Measurements from ENCODE around the gene PPP3R1. TPM values are rescaled to one million over a fixed set of nuclear protein-coding genes. Genes with fewer than 3 reads are reported as not detected.

The PPP3R1 gene
- total and polyA plus RNA-seq, 2 of the 4 experiments (the other 2 are of a cell fraction): 9.1 to 17.3 TPM

DNA sequence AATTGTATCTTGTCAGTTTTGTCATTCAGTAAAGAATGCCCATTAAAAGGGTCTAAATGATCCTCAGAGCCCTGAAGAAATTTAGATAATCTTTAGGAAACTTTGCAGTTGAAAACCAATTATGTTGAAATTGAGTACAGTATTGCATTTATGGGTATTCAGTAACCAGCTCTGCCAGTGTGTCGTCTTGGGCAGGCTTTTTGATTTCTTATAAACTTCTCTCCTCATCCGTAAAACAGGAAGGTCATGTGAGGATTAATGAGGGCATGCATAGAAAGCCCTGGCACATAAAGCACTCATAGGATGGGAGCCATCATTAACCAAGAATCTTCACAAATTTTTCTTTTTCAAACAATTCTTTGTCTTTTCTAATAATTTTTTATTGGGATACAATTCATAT, 79.8 kb downstream of the PPP3R1 start:
- Histone ChIP-seq H4K20me1 (ENCODE audit: insufficient read depth, low read length) (no peaks in the 10 kb centered on the region), H3K18ac (ENCODE audit: low read depth, low read length) (no peak overlapping the region), H2BK5ac (ENCODE audit: low read depth, low read length, poor library complexity, severe bottlenecking) (no peak overlapping the region), H3K23ac (ENCODE audit: low read depth, low read length) (no peak overlapping the region), H2AFZ (replicated peaks; ENCODE audit: low read length, poor library complexity) (no peak overlapping the region), H3K4me2 (ENCODE audit: low read depth, low read length) (no peak overlapping the region), H3K4ac (ENCODE audit: low read depth, low read length) (no peak overlapping the region), H4K8ac (ENCODE audit: low read depth in 2 of 2, low read length in 2 of 2) (no peak overlapping the region), H4K91ac (ENCODE audit: insufficient read depth, low read depth, low read length) (no peak overlapping the region), H3K9ac (ENCODE audit: low read depth, low read length) (no peak overlapping the region), H3K4me3 (ENCODE audit: insufficient read depth, low read depth, low read length) (no peak overlapping the region), H3K9me1 (ENCODE audit: insufficient read depth, low read length) (no peaks in the 10 kb centered on the region), H3K79me1 (ENCODE audit: low read depth in 1 of 2, low read length in 2 of 2) (peaks cover 12 to 21% of the 10 kb centered on the region in 2 experiments), H2BK20ac (ENCODE audit: low read depth, low read length) (no peak overlapping the region), H2BK120ac (ENCODE audit: low read depth, low read length) (no peak overlapping the region), H3K9me3 (ENCODE audit: control insufficient read depth, insufficient read depth, low read length) (no peaks in the 10 kb centered on the region), H2AK9ac (replicated peaks; ENCODE audit: low read depth, low read length, poor library complexity) (no peak overlapping the region), H2BK15ac (ENCODE audit: low read depth, low read length) (no peak overlapping the region), H4K5ac (ENCODE audit: low read depth, low read length) (no peak overlapping the region), H3K14ac (replicated peaks; ENCODE audit: low read depth, low read length) (no peak overlapping the region), H2AK5ac (ENCODE audit: low read depth, low read length) (no peak overlapping the region), H3K36me3 (ENCODE audit: control insufficient read depth, insufficient read depth, low read length) (peaks cover 13% of the 10 kb centered on the region), H3K27me3 (ENCODE audit: control insufficient read depth, insufficient read depth, low read length) (no peaks in the 10 kb centered on the region), H3K4me1 (ENCODE audit: control insufficient read depth, insufficient read depth, low read length) (no peaks in the 10 kb centered on the region), H3K56ac (ENCODE audit: extremely low read depth, insufficient read depth, low read length) (no peak overlapping the region), H3K27ac (ENCODE audit: insufficient read depth, low read length) (no peak overlapping the region)
- TF ChIP-seq CEBPB (IDR thresholded peaks at IDR 0.05; ENCODE audit: low read depth, low read length): no peak
- TF ChIP-seq, protein P1, sequence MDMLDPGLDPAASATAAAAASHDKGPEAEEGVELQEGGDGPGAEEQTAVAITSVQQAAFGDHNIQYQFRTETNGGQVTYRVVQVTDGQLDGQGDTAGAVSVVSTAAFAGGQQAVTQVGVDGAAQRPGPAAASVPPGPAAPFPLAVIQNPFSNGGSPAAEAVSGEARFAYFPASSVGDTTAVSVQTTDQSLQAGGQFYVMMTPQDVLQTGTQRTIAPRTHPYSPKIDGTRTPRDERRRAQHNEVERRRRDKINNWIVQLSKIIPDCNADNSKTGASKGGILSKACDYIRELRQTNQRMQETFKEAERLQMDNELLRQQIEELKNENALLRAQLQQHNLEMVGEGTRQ (IDR thresholded peaks at IDR 0.05; ENCODE audit: low read depth, low read length): no peak
- no peak for TF ChIP-seq ELK1 (IDR thresholded peaks at IDR 0.05; ENCODE audit: borderline replicate concordance, low read depth, low read length)
- no peak for TF ChIP-seq MXI1 (IDR thresholded peaks at IDR 0.05; ENCODE audit: borderline replicate concordance, low read depth, low read length)
- TF ChIP-seq POLR2A (IDR thresholded peaks at IDR 0.05; ENCODE audit: low read depth, low read length): no peak
- no peak for TF ChIP-seq MAFK (IDR thresholded peaks at IDR 0.05; ENCODE audit: low read depth, low read length)
- no peak for TF ChIP-seq RAD21 (IDR thresholded peaks at IDR 0.05; ENCODE audit: low read length)
- TF ChIP-seq NFE2L2 (IDR thresholded peaks at IDR 0.05; ENCODE audit: low read depth, low read length): no peak
- TF ChIP-seq CHD1 (IDR thresholded peaks at IDR 0.05; ENCODE audit: low read depth, low read length): no peak
- no peak for TF ChIP-seq MAZ (IDR thresholded peaks at IDR 0.05; ENCODE audit: borderline replicate concordance, low read depth, low read length)
- no peak for TF ChIP-seq FOS (IDR thresholded peaks at IDR 0.05; ENCODE audit: low read depth, low read length)
- TF ChIP-seq BHLHE40 (IDR thresholded peaks at IDR 0.05; ENCODE audit: low read depth, low read length): no peak
- ATAC-seq (ENCODE audit: low read depth) (no peak), DNase-seq (no peak)
- BruUV-seq (replicated peaks): no TSS peak
- dilution Hi-C loops (cut with HindIII; ENCODE audit: low sequenced_read_pairs, unreplicated experiment) (no loop called here), intact Hi-C loops (cut with micrococcal nuclease) (no loop called here), in situ Hi-C loops (cut with MboI; ENCODE audit: low sequenced_read_pairs) (no loop called here)
- no CpG with 5 or more reads among the region's 2 CpGs for WGBS, 2 experiments (ENCODE audit: extremely low coverage in 2 of 2, insufficient read length in 1 of 2)
- POLR2A ChIA-PET (ENCODE audit: unreplicated experiment): no interaction called here
- CTCF ChIA-PET: no interaction called here
